AML-193 (cell line): ENCODE data around the gene PRPF8.

Experiments used
- DNase-seq, 2 experiments: peaks; one replicate each; lab custom pipeline; 2025; lab: John Stamatoyannopoulos, UW

Gene PRPF8

GRCh38 chr17:1626333-1626732, 58.3 kb downstream of the PRPF8 start:
- DNase-seq = no peak

DNA sequence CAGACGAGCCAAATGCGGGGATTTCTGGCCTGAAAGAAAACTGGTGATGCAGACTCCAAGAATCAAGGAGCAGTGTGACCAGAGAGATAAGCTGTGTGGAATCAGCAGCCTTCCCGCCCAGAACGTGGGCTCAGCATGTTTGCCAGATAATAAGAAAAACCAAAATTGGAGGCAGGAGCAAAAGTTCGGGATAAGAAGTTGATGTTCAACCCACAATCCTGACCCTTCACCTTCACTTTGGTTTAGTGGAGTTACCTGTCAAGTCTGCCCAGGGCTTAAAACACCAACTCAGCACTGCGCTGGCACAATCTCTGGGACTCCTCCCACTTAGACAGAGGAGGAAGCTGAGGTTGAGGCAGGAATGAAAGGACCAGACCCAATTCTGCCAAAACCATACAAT, 59.1 kb downstream of the PRPF8 start:
- DNase-seq = no peak

DNA sequence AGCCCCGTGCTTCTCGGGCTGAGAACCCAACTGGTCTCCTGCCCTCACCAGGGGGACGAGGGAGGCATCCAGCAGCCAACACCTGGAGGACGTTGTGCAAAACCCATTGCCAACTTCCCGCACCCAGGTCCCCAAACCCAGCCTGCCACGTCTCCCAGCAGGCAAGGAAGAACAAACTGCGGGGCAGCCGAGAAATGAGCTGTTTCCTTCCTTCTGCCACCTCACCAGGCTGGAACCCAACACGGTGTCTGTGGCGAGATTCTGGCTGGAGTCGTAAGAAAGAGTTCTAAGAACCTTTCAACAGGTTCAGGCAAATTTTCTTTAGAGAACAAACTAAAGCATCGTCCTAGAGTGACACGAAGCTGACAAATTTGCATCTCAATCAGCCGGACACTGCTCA, 59.6 kb downstream of the PRPF8 start:
- no peak for DNase-seq

DNA sequence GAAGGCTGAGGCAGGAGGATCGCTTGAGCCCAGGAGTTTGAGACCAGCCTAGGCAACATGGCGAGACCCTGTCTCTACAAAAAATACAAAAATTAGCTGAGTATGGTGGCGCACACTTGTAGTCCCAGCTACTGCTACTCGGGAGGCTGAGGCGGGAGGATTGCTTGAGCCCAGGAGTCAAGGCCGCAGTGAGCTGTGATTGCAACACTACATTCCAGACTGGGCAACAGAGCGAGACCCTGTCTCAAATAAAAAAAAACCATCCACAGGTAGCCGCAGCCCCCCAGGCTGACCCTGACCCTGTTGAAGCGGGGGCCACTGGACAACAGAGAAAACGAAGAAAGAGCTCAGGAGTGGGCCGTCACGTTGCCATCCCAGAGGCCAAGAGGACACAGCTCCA, 60.0 kb downstream of the PRPF8 start:
- no peak for DNase-seq

DNA sequence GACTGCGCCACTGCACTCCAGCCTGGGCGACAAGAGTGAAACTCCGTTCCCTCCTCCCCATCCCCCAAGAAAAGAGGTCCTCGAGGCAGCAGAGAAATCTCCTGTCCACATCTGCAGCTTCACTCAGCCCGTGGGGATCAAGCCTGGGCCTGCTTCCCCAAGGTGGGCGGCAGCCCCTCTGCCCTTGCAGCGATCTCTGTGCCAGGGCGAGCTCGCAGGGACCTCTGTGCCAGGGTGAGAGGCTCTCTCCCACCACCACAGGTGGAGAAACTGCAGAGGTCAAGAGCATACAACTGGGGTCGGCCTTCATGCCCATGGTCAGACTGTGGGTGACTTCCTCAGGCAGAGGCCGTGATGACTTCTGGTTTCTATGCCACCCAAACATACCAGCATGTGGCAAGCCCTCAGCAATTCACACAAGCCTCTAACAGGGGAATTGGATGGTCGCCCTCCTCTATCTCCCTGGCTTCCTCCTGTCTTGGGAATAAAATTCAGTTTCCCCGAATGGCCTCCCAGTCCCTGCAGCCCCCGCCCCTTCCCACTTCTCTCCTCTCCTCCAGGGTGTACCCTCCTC, 61.5 kb downstream of the PRPF8 start:
- no peak for DNase-seq

DNA sequence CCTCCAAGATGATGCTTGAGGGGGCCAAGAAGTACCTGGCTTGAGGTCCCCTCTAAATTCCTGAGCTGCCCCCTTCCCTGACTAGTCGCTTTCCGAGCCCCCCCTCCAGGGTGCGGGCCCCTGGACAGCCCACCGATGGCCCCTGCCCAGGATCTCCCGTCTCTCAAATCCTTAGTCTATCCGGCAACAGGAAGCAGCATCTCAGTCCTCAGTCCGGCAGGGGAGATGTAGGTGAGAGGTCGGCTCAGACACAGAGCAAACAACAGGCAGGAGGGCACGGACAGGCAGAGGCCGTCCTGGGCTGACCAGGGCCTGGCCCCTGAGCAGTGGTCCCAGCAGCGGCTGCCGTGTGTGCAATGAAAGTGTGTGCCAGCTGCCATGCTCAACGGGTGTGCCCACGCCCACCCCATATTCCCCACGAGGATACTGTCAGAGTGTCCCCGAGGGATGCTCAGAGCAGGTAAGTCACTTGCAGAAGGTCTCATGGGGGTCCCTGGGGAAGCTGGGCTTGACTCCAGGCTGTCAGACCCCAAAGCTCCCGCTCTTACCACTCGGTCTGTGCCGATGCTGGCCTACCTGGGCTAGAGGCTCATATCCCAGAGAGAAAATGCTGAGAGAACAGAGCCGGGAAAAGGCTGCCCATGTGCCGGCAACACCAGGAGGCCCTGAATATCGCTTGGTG, 63.3 kb downstream of the PRPF8 start:
- DNase-seq = no peak

GRCh38 chr17:1620486-1620885, 64.2 kb downstream of the PRPF8 start:
- DNase-seq = no peak

DNA sequence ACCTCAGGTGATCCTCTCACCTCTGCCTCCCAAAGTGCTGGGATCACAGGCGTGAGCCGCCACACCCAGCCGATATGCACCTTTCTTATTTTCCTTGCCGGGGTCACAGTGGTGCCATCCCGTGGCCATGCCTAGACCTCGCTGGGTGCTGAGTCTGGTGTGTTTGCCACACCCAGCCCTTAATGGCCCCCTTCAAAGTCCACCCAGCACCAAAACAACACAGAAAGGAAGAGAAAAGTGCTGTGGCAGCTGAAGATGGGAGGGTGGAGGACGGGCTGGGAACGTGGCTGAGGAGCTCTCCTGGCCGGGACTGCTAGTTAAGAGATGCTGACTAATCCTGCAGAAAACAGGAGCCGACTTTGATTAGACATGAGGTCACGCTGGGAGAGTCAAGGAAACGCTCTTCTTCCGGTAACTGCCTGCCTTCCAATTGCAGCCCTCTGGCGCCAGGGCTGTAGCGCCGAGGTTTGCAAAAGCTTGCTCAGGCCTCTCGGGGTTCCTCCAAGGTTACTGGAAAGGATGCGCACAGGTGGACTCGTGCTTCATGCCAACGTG, 67.0 kb downstream of the PRPF8 start:
- DNase-seq = no peak

GRCh38 chr17:1616101-1616500, 68.6 kb downstream of the PRPF8 start:
- DNase-seq = no peak

- DNase-seq = no peak
Measured at GRCh38 chr17:1612400-1612799, 72.3 kb downstream of the PRPF8 start.

DNA sequence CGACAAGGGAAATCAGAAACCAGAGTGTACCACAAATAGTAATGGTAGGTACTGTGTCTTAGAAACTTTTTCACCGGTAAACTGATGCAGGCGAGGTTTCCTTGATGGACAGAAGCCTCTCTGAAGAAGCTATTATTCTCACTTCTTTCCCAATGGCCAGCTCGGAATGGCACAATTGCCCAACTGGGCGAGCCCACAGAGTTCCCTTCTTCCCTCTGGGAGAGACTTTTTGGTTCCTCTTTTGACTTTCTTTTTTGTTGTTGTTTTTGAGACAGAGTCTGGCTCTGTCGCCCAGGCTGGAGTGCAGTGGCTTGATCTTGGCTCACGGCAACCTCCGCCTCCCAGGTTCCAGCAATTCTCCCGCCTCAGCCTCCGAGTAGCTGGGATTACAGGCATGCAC, 73.0 kb downstream of the PRPF8 start:
- no peak for DNase-seq

- no peak for DNase-seq
Measured at GRCh38 chr17:1608676-1609075, 76.0 kb downstream of the PRPF8 start.

DNA sequence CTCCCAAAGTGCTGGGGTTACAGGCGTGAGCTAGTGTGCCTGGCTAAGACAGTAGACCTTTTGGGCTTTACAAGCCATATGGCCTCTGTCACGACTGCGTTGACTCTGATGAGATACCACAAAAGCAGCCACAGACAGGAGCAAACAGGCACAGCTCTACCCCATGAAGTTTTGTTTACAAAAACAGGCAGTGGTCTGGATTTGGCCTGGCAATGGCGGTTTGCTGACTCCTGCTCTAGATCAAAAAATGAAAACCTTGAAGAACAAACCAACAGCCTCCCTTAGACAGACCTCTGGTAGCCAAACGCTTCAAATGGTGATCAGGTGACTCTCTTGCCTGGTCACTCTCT, 76.7 kb downstream of the PRPF8 start:
- no peak for DNase-seq

GRCh38 chr17:1606352-1606985, 78.2 kb downstream of the PRPF8 start:
- DNase-seq = no peak

- DNase-seq = no peak
Measured at GRCh38 chr17:1605681-1606351, 78.9 kb downstream of the PRPF8 start.

GRCh38 chr17:1604831-1605528, 79.7 kb downstream of the PRPF8 start:
- DNase-seq = no peak

DNA sequence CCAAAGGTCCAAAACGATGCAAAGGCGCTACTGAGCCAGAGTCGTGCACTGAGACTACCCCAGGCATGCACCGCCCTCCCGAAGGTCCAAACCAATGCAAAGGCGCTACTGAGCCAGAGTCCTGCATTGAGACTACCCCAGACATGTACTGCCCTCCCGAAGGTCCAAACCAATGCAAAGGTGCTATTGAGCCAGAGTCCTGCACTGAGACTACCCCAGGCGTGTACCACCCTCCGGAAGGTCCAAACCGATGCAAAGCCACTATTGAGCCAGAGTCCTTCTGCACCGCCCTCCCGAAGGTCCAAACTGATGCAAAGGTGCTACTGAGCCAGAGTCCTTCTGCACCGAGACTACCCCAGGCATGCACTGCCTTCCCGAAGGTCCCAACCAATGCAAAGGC, 83.1 kb downstream of the PRPF8 start:
- DNase-seq = no peak
